NOMO-1 treated with DMSO at 0.1 percent for 48 hours (cell line): ENCODE measurements around the gene KAT14.
"Not testable (repeated sequence)": the region's sequence is repeated elsewhere in the genome, so short reads cannot be mapped to it uniquely, and the experiment has no call there.

Experiments
- DNase-seq: peaks from one replicate; lab custom pipeline; 2025; ENCODE audit not compliant: unreplicated experiment; lab: John Stamatoyannopoulos, UW

Gene KAT14

GRCh38 chr20:18156045-18156444 lies 18.4 kb downstream of the KAT14 start:
- DNase-seq = no peak

- DNase-seq = no peak
Observed at GRCh38 chr20:18164356-18164755, 26.7 kb downstream of the KAT14 start.

DNA sequence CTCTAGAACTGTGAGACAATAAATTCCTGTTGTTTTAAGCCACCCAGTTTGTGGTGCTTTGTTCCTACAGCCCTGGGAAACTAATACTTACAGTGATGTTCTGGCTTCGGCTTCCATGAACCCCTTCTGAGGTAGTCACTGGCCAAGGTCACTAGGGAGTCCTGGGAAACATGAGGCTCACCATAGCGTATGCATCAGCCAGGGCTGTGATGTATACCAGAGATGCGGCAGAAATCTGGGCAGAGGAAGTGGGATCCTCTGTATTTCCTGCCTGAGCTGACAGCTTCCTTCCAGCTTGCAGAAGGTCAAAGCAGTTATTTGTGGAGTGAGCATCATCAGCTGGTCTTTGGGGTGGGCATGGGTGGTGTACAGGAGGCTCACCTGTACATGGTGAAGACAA lies 27.9 kb downstream of the KAT14 start:
- no peak for DNase-seq

DNA sequence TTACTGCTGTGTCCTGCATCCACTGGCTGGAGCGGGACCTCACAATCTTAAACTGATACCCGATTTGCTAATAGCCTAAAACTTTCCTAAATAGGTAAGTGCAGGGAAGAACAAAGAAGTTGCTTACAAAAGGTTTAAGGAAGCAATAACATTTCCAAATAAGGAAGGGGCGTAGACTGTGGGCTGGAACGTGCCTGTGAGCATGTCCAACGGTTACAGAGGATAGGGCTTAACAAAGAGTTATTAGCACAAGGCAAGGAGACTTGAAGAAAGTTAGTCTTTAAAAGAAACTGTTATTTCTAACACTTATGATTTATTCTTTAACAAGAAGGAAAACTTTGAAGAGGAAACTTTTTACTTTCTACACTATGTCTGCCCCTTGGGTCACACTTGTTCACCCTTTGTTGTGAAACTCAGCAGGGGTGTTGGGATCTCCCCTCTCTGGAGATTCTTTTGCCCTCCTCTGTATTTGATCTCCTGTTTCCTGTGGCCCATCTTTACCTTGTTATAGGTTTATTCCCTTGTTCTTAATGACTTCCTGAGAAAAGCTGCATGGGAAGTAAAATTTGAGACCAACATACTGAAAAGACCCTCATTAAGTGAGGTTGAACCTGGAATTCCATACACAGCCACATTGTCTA lies 28.7 kb downstream of the KAT14 start:
- DNase-seq = peak; percentile 3

DNA sequence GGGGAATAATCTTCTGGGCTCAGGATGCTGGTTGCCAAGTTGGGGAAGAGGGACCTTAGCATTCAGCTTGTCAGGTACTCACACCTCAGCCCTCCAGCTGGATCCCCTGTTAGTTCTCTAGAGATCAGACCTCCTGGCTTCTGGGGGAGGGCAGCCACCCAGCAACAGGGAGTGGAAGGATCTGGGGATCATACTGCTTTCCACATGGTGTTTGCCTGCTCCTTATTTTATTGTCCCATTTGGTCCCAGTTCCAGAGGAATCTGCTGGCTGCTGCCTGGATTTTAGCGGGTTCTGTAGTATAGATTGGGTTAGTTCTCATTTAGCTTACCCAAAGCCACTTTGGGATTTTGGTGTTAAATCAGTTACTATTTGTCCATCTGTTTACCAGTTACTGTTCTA lies 29.3 kb downstream of the KAT14 start:
- DNase-seq = no peak

DNA sequence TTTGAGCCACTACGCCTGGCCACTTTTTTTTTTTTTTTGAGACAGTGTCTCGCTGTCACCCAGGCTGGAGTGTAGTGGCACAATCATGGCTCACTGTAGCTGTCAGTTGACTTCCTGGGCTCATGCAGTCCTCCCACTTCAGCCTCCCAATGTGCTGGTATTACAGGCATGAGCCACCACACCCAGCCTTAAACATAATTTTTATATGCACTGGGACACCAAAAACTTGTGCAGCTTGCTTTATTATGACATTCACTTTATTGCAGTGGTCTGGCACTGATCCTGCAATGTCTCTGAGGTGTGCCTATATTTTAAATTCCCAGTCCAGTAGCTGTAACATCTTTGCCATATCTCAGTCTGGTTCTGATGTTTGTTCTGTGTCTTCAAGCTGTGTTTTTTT lies 34.7 kb downstream of the KAT14 start:
- DNase-seq = no peak

- no peak for DNase-seq
Observed at GRCh38 chr20:18174906-18175683, 37.4 kb downstream of the KAT14 start.

DNA sequence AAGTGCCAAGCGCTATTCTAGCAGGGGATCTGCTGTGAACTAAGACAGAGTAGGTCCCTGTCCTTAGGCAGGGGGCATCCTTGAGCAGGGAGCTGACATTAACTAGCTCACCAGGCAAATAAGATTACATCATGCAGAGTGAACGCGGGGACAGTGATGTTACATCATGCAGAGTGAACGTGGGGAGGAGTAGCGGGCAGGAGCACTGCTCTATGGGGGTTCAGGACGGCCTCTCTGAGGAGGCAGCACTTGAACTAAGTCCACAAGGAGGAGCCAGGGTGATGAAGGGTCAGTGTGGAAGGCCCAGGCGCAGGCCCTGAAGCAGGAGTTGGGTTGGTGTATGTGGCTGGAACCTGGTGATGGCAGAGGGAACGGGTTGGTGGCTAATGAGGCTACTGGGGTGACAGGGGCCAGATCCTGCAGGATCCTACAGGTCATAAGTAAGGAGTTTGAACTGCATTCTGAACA lies 38.7 kb downstream of the KAT14 start:
- DNase-seq = no peak

- not testable (repeated sequence) for DNase-seq
Observed at GRCh38 chr20:18180366-18180765, 42.7 kb downstream of the KAT14 start.

DNA sequence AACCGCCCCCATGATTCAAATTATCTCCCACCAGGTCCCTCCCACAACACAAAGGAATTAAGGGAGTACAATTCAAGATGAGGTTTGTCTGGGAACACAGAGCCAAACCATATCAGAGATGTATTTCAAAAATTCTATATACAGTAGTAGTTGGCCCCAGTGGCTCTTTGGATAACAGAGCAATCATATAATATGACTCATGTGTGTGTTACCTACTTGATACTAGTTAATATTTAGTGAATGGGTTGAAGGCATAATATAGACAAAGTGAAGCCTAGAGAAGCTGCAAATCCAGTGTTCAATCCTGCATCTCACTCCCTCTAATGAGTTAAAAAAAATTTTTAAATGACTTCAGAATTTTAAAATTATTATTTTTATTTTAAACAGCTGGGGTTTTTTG lies 43.2 kb downstream of the KAT14 start:
- no peak for DNase-seq

DNA sequence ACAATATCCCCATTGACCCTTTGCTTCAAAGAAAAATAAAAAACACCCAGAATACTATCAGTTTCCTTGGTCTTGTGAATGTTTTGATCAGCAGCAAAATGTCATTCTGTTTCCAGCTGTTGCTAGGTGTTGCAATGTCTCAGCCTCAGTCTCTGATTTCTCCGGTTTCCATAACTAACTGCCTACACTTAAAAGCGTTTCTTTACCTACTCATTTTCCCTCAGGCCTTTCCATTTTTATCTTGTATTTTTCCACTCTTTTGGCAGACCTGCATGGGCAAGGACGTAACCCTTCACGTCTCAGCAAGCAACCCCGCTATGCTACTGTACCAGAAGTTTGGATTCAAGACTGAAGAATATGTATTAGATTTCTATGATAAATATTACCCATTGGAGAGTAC lies 49.4 kb downstream of the KAT14 start:
- DNase-seq = no peak

- no peak for DNase-seq
Observed at GRCh38 chr20:18188434-18188833, 50.8 kb downstream of the KAT14 start.

DNA sequence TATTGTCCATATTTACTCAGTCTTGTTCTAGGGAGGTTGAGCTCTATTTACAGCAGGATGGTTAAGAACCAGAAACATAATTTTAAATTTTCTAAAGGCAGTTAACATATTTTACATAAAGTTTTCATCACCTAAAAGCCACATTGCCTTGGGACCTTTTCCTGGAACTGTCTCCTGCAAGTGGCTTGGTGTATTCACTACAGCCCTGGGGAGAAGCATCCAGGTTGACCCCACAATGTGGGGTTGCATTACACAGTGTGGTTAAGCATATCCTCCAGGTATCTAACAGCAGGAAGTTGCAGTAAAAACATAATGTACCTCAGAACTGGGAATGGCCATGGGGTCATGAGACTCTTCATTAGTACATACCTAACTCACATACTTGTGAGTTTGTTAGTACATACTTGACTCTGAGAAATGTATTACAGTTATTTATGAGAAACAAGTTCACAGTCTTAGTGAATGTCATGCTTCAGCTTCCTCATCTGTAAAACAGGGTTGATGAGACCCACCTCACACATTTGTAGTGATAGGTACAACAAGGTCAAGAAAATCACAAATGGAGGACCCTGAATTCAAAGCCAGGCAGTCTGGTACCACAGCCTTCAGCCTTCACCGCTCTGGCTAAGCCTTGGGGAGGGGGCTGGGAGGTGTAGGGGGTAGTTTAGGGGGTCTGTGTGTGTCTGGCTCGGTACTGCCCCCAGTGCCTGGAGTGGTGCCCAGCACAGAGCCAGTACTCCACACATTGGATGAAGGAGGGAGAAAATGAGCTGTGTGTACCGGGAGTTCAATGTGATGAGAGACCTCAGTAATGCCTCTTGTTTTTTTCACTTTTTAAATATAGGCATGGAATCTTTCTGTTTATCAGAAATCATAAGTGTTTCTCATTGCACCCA lies 52.9 kb downstream of the KAT14 start:
- no peak for DNase-seq

DNA sequence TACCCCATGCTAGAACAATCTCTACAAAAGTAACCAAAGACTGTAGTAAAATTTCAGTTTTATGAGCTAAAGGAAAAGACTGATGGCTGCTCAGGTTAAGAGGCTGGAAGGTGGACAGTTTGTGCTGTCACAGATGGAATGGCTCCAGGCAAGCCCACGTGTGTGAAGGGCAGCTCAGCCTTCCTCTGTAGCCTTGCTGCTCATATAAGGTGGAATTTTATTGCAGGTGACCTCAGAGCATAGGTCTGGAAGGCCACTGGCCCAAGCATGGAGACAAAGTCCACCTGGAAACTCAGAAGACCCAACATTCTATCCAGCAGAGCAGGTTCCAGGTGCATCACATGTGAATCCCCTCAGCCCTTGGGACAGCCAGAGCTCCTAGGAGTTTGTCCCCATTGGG lies 53.6 kb downstream of the KAT14 start:
- DNase-seq = no peak

GRCh38 chr20:18194461-18194860 lies 56.8 kb downstream of the KAT14 start:
- DNase-seq = not testable (repeated sequence)

DNA sequence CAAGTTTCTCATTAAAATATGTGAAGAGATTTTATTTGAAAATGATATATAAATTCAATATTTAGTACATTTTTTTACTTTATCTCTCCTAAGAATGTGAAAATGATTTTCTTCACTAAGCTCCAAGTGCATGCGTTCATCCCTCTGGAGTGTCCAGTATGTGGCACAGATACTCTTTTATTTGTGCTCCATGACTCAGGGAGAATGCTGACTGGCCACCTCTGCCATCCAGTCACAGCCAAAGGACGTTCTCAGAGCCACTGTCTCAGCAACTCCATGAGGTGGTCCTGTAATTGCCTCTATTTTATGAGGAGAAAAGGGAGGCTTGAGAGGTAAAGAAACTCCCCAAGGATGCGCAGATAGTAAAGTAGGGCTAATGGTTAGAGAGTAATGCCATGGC lies 58.3 kb downstream of the KAT14 start:
- DNase-seq = no peak

GRCh38 chr20:18197382-18198070 lies 59.9 kb downstream of the KAT14 start:
- DNase-seq = no peak

GRCh38 chr20:18202966-18203365 lies 65.3 kb downstream of the KAT14 start:
- DNase-seq = no peak

DNA sequence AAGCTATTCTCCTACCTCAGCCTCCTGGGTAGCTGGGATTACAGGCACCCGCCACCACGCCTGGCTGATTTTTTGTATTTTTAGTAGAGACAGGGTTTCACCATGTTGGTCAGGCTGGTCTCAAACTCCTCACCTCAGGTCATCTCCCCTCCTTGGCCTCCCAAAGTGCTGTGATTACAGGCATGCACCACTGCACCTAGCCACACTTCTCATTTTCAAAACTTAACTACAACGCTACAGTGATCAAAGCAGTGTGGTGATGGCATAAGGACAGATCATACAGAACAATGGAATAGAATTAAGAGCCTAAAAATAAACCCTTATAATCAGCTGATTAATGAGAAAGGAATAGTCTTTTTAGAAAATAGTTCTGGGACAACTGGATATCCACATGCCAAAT lies 66.0 kb downstream of the KAT14 start:
- not testable (repeated sequence) for DNase-seq

DNA sequence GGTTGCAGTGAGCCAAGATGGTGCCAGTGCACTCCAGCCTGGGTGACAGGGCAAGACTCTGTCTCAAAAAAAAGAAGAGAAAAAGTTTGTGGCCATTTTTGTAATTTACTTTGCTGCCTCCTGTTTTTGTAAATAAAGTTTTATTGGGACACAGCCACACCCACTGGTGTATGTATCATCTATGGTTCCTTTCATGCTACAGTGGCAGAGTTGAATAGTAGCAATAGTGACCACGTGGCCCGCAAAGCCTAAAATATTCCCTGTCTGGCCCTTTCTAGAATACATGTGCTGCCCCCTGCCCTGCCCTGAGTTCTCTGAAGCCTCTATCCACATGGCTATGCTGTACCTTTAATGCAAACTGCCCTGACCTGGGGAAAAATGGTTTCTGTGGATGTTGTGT lies 75.3 kb downstream of the KAT14 start:
- no peak for DNase-seq

- DNase-seq = no peak
Observed at GRCh38 chr20:18215566-18215965, 77.9 kb downstream of the KAT14 start.
